ENCODE results near the gene HSPA2.

HSPA2 gene

DNA sequence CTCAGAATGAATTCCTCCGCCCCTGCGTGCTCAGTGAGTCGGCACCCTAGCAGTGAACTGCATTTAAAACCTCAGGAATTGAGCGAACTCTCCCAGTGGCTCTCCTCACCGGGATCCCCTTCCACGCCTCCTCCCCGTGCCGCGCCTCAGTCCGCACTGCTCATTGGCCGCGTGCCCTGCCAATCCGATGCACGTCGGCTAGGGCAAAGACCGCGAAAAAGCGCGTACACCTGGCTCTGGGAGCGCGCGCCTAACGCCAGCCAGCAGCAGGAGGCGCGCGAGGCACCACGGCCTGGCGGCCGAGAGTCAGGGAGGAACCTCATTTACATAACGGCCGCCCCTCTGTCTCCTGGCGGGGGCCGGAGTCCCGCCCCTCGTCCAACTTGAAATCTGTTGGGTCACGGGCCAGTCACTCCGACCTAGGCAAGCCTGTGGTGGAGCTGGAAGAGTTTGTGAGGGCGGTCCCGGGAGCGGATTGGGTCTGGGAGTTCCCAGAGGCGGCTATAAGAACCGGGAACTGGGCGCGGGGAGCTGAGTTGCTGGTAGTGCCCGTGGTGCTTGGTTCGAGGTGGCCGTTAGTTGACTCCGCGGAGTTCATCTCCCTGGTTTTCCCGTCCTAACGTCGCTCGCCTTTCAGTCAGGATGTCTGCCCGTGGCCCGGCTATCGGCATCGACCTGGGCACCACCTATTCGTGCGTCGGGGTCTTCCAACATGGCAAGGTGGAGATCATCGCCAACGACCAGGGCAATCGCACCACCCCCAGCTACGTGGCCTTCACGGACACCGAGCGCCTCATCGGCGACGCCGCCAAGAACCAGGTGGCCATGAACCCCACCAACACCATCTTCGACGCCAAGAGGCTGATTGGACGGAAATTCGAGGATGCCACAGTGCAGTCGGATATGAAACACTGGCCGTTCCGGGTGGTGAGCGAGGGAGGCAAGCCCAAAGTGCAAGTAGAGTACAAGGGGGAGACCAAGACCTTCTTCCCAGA is at the start of gene HSPA2:
Gene HSPA2, plus strand, starts transcription at position 534 of the 995 bp plus-strand sequence. Its CDS starts 109 bp downstream, at position 643.
- DNase-seq, result peak; percentile 93

DNA sequence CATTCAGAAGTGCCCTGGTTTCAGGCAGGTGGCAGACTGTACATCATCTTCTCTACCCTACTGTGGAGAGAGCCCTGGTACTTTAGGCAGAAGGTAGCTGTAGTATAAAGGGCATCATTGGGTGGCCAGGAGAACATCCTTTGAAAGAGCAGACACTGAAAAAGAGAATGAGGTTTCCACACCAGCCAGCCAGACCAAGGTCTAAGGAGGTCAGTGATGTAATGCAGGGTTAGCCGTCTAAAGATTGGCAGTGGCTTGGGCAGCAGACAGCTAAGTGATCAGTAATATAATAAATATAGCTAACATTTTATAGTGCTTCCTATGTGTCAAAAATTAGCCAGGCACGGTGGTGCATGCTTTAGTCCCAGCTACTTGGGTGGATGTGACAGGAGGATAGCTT is 48.9 kb upstream of the HSPA2 start:
- no peak for DNase-seq

DNA sequence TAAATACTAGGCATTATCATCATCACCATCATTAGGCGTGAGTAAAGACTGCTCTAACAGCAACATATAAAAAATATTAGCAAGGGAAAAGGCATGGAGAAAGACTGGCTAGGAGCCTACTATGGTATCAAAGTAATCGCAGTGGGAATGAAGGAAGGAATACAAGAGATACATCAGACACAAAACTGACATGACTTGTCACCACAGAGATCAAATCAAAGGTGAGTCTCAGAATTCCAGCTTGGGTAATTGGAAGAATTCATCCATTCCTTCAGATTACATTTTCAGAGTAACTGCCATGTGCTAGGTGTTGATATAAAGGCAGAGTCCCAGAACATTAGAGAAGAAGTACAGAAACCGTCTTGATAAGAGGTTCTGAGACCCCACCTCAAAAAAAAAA is 47.1 kb upstream of the HSPA2 start:
- no peak for DNase-seq

DNA sequence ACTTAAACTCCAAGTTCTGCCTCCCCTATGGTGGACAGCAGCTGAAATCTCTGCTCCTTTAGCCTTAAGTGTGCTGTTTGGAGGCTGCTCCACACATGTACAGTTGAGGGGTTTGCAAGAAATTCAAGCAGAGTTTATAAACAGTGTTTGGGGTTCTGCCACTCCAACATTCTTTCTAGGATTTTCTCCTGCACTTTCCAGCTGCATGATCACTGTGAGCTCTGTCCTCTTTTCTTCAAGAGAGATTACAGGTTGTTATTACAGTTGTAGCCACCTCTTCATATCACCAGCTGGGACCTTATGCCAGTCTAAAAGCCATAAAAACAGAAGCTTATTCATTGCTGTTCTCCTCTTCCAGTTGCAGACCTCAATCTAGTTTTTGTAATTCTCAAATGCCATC is 45.3 kb upstream of the HSPA2 start:
- DNase-seq, result no peak

DNA sequence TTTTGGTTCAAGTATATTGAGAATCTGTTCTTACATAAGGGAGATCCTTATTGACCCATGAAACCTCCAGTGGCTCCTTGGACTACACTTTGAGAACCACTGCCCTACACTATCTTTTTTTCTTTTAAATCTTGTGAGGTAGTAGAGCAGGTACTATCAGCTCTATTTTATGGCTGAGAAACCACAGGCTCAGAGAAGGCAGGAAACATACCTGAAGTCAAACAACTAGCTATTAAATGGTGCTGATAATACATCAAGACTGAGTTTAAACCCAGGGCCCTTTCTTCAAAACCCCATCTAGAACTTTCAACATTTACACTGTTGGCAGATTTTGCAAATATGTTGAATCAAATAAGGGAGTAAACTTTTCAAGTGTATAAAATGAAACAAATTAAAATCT is 43.8 kb upstream of the HSPA2 start:
- DNase-seq, result no peak

DNA sequence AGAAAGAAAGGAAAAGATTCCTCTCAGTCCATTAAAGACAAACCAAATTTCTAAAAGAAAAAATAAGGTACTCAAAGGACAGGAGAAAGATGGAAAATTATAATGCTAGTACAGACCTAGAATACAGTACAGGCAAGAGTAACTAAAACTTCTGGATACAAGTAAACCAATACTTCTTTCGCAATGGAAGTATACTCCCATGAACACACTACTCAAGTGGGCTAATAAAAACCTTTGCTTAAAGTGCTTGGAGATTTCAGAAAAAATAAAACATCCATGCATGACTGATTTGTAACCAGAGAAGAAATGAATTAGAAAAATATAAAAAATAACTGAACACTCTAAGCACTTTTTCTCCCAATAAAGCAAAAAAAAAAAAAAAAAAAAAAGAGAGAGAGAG is 40.5 kb upstream of the HSPA2 start:
- no peak for DNase-seq

DNA sequence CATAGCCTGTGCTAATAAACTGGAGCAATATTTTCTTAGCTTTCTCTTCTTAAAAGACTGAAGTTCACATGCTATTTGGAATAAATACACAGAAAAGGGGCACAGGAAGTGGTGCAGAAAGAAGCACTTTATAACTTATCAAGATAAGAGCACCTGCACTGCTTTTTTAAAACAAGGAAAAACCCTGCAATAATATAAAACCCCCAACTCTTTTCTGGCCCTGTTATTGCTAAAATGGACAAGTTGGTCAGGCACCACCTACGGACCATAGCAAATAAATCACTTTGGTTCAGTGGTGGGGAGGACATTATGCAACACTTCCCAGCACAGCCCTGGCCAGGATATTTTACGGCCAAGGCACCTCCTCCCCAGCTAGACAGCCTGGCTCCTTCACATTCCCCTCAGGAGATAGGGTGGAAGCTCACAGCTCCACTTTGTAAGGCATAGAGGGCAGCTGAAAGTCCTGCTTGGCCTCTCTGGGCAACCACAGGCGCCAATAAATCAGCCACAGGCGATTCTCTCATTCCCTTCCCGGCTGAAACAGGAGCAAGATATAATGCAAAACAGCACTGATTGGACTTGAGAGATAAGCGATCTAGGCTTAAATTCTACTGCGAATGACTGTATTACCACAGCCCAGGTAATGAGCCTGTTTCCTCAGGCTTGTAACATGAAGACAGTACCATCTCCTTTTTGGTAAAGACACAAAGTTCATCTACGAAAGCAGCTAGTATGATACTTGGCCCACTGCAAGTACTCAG is 39.0 kb upstream of the HSPA2 start:
- DNase-seq, result peak; percentile 28

DNA sequence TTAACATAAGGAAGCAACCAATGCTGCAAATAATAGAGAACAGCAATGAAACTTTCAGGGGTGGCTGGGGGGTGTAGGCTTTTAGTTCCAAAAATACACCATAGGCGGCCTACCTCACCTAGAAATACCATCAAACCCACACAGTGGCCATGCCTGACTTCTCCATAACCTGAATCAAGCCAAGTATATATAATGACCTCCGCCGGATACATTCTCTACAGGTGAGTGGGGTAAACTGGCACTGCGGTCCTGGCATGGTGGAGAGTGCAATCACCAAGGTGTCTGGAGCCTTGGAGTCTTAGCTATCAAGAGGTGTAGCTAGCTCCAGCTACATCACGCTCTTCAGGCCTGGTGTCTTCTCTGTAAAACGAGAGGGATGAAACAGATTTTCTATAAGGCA is 38.1 kb upstream of the HSPA2 start:
- DNase-seq, result peak; percentile 40

DNA sequence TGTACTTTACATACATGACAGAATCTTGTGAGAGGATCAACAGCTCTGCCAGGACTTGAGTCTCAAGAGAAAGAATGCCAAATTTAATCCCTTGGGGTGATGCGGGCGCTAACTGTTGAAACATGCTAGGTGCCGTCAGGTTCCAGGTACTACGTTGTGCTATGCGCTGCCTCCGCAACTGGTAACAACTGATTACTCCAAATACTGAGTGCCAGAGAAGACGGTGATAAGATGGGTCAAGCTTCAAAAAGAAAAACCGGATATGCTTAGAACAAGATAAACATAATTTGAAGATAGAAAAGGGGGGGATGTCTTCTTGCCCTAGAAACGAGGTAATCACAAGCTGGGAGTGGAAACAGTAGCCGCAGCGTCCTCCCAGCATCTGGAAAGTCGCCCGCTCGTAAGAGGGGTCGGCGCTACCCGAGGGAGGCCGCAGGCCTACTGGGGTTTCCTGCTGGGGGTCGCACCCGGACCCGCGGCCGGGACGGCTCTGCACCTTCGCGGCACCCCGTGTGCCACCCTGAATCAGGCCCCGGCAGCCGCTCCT is 37.6 kb upstream of the HSPA2 start:
- no peak for DNase-seq

DNA sequence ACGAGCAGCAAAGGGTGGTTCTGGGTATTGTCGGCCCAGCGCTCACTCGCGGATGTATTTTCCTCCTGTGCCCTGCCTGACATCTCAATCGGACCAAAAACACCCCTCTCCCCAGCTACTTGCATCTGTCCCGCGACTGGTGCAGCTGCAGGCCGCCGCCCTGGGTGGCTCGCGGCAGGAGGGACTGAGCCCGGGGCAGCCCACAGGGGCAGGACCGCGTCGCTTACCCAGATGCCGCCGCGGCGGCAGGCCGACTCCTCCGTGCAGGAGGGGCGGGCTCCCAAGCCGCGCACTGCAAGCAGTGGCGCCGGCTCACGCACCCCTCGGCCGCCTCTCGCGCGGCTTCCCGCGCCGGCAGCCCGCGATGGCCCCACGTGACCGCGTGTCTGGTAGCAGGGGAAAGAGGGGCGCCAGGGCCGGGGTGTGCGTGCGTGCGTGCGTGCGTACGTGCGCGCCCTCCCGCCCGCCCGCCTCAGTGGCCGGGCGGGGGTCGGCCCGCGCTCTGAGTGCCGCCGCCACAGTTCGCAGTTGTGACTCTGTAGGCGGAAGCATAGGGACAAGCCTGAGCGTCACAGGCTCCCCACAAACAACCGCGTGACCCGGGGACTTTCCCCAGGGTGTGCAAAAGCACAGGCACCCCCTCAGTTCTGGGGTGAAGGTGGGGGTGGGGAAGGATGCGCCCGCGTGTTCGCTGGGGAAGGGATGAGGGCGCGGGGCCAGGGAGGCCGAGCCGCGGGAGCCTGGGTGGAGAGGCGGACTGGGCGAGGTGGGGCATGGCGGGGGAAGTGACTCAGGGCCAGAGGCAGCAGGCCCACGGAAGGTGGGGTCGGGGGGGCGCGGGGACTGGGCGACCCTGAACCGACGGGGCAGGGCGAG is 36.9 kb upstream of the HSPA2 start, which contains the start of gene ZBTB25:
Gene ZBTB25, minus strand, starts transcription at position 405 of the 876 bp plus-strand sequence. CDS start 13,305 bp downstream, outside the sequence.
- DNase-seq, result peak; percentile 95

DNA sequence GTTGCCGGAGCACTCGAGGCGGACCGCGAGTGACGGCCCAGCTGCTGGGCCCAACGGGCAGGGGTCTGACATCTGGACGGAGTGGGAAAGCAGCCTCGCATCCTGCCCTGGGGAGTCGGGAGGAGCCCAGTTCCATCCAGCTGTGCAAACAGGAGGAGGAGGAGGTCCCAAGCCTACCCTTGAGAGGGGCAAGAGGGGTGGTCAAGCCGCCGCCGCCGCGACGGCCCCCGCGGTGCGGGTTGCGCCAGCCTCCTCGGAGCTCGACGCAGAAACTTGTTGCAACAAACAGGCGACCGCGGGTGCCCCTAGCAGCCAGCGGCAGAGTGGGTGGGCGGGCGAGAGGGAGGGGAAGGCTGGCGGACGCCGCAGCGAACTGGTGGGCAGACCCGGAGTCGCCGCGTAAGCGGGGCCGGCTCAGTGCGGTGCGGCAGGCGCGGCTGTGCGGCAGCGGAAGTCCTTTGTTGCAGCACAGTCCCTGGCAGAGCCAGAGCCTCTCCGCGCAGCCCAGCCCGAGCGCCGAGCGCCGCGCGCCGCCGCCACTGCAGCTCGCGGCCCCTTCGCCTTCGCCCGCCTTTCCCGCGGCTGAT is 36.1 kb upstream of the HSPA2 start, which contains the start of gene ZBTB1:
Gene ZBTB1, plus strand, starts transcription at position 461 of the 587 bp plus-strand sequence. CDS start 16,735 bp downstream, outside the sequence.
- peak; percentile 83 for DNase-seq

DNA sequence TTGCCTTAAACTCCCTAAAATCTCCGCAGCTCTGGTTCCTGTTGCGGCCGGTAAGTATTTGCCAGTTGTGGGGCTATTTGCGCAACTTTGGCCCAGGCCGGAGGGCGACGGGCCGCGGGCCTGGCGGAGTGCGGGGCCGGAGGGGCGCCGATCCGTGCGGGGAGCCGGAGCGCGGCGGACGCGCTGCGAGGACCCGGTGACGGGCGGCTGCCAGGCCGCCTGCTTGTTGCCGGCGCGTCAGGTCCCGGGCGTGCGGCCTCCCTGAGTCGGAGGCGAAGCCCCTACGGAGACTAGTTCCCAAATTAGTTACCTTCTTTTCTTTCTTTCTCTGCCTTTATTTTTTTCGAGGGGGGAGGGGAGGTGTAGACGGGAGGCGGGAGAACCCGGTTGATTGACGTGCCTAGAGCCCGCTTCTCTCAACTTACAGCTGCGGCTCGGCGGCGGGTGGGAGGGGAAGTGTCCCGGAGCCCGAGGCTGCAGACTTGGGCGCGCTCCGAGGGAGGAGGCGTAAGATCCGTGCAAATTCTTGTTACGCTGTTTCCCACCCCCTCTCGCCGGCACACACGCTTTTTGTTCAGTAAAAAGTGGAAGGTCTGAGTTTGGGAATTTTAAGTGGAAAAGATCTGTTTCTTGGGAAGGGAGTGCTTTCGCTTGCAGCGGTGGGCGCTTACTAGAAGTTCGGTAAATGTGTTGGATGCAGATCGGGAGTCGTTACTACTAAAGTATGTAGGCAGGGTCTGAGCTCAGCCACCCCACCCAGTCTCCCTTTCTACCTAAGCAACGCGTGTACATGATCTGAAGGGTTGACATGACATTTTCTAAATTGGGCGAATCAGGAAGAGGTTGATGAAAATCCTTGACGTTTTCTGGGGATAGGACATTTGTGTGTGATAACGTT is 35.4 kb upstream of the HSPA2 start:
- DNase-seq, result peak; percentile 81

DNA sequence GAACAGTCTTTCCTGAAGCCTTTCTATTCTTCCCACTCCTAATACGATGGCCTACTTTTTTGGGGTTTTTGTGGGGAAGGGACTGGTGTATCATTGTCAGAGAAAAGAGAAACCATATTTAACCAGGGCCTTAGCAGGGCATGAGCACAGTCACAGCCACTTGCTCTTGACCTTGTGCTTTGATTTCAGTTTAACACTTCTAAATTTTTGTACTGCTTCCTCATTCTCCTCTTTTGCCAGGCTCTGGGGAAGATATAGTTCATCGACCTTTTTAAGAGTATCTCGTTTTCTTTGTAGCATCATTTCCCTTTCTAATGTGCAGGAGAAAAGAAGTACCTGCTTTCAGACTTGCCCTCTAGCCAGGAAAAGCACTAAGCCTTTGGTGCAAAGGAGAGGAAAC is 33.8 kb upstream of the HSPA2 start:
- no peak for DNase-seq

DNA sequence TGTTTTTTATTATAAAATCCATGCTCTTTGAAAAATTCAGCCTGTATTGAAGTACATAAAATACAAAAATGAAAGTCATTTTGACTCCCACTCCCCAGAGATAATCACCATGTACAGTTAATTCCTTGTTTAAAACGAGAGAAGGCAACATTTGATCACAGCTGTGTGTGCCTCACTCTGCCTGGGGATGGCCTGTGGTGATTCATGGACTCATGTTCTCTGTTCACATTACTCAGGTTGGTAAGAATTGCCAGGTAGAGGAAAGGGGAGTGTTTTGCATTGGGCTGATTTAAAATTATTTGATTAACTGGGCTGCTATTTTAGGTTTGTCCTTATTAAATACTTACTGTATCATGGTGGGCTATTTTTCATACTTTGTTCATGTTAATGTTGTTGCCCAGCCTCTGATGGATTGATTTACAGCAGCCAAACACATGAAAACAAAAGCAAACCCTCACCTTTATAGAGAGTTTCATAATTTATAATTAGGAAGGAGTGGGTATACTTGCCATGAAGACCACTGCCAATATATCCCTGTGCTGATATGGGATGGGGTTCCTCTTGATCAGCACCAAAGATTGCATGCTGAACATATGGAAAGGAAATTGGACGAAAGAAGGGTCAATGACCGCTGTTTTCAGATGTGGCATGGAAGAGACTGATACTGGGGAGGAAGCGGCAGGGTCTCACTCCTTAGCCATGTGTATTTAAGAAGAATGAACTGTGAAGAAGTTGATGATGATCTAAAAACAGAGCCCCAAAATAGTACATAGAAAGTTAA is 33.0 kb upstream of the HSPA2 start:
- no peak for DNase-seq

DNA sequence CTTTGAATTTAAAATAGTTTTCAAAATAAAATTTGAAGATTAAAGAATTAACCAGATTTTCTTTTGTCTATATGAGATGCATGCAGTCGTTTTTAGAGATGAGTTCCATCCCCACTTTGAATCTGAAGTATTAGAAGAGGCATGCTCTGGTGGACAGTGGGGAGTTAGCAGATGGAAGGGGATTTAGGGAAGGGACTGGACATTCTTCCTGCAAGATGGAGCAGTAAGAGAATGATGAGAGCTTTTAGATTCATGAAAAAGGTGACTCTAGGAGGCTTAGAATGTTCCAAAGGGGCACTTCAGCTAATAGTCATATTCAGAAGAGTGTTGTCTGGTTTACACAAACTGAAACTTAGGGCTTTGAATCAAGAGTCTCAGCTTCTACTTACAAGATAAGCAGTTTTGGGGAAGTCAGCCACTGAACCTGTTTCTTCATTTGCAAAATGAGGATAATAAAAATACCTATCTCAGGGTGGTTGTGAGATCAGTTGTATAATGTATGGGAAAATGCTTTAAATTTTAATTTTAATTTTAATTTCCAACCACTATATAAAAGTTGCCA is 32.2 kb upstream of the HSPA2 start:
- no peak for DNase-seq

DNA sequence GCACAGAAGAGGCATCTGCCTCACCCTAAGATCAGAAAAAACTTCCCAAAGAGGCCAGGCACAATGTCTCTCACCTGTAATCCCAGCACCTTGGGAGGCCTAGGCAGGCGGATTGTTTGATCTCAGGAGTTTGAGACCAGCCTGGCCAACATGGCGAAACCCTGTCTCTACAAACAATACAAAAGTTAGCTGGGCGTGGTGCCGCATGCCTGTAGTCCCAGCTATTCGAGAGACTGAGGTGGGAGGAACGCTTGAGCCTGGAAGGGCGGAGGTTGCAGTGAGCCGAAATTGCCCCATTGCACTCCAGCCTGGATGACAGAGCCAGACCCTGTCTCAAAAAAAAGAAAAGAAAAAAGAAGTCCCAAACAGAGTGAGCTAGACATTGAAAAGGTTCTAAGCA is 31.5 kb upstream of the HSPA2 start:
- no peak for DNase-seq

DNA sequence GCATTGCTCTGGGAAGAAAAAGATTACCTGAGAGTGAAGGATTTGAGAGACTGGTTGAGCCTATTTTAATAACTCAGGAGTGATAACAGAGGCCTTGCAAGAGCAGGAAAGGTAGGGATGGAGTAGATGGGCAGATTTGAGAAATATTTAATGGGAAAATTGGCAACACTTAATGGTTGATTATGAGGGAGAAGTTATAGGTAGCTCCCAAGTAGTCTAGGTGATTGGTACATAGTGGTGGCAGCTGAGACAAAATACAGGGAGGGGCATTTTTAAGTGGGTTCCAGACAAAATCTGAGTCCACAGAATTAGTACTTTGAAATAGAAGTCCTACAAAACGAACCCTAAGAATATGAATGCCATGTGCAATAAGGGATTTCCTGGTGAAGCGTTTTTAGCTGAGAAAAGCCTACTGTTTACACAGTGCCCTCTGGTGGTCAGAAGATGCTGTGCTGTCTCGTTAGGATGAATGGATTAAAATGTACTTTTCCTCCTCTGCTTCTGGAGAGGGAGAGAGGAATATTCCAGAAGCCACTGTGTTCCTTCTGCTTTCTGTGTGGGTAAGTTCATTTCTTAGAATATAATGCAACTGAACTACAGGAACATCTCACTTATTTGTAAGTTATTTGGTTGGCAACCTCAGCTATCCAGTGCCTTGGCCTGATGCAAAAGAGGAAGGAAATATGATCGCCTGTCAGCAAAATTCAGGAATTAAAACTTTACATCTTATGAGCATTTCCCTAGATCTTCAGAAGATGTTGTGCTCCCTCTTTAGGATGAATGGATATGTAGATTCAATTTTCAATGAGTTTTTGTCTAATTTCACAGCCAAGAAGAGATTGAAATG is 29.5 kb upstream of the HSPA2 start:
- peak; percentile 44 for DNase-seq

DNA sequence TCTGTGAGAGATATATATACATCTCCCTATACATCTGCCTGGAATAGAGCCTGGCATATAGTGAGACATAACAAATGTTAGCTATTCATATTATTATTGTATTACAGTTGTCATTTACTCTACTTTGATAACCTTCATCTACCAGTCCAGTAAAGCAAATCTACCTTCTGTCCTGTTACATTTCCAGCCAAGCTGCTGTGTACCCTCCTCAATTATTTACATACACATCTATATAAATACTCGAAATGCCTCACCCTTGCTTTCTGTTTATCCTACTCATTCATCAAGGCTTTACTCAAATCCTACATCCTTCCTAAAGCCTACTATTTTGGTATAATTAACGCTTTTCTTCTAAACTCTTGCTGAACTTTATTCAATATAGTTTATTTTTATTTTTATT is 27.3 kb upstream of the HSPA2 start:
- DNase-seq, result no peak

DNA sequence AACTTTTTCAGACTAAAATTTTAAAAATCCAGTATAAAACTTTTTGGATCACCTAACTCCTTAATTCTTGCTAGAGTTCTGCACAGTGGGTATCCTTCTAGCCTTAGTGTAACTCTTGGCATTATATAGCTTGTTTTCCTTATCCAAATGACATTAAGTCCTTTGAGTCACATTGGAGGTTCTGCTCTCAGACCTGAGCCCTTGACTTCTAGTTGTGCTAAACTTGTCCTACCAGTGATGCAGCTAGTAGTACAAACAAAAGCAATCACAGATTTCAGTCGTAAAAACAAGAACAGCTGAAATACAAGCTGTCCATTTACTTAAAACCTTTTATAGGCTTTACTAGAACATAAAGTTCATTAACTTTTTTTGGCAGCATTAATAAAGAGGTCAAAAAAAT is 25.5 kb upstream of the HSPA2 start:
- DNase-seq, result no peak

Data from activated T-cell treated with anti-CD3 and anti-CD28 coated beads, Interleukin-2, amount 50 U/mL, for 1 hour (primary cell).